HepG2 (cell line): ENCODE results near the gene KCTD21.

Experiments
- GTF3A ChIP-seq: sonication (generic); formaldehyde crosslinking; conservative IDR thresholded peaks from 2 replicates; pipeline ENCODE4 v1.4.0; 2020; ENCODE audit warnings: mild to moderate bottlenecking, missing genetic modification reagents
- MAX ChIP-seq: IDR thresholded peaks from 2 replicates; pipeline ENCODE4 v1.6.1; 2012; ENCODE audit warnings: inconsistent platforms
- ZHX1 ChIP-seq: sonication (generic); formaldehyde crosslinking; IDR thresholded peaks from 2 replicates; pipeline ENCODE4 v1.8.1; 2022; ENCODE audit warnings: low read depth, mild to moderate bottlenecking, missing genetic modification reagents
- ZNF441 ChIP-seq: sonication (generic); formaldehyde crosslinking; IDR thresholded peaks from 2 replicates; pipeline ENCODE4 v1.7.0; 2021; ENCODE audit warnings: missing genetic modification reagents, borderline replicate concordance

- no peak for TF ChIP-seq MAX
- TF ChIP-seq ZNF441 (CRISPR knock-in tag): no peak
- no peak for TF ChIP-seq ZHX1
- TF ChIP-seq GTF3A (CRISPR knock-in tag): no peak
Observed at GRCh38 chr11:78193806-78194205, 5.4 kb upstream of the KCTD21 start.
